Esophagus mucosa (tissue), 1 donor: ENCODE measurements around the gene PALLD. TPM values are rescaled to one million over a fixed set of nuclear protein-coding genes. Genes with fewer than 3 reads are reported as not detected.
"Not testable (repeated sequence)": the region's sequence is repeated elsewhere in the genome, so short reads cannot be mapped to it uniquely, and the experiment has no call there.

Source experiments
- ATAC-seq: fragments of 200-7000 bp; cut with Tn5 transposase; one replicate; pipeline ENCODE4 v1.9.1; 2020
- total RNA-seq: library from RNA; stranded (reverse); gene quantifications from one replicate; pipeline ENCODE4 v1.2.4, GENCODE V29; 2023
- donor health status: DM: yes; HTN: yes; CAD: no.

PALLD gene
- total RNA-seq, 1 donor from 2014 or later = 70.1 TPM

GRCh38 chr4:168498251-168498650 is 1.4 kb downstream of the PALLD start:
- ATAC-seq = no peak

- no peak for ATAC-seq
These were observed 2.4 kb downstream of the PALLD start for GRCh38 chr4:168499241-168499640.

- peak; percentile 82 for ATAC-seq
These were observed 4.6 kb downstream of the PALLD start for GRCh38 chr4:168501407-168501806.

GRCh38 chr4:168502861-168503260 is 6.0 kb downstream of the PALLD start:
- ATAC-seq = no peak

GRCh38 chr4:168503652-168504362 is 7.0 kb downstream of the PALLD start:
- peak; percentile 88 for ATAC-seq

- no peak for ATAC-seq
These were observed 7.7 kb downstream of the PALLD start for GRCh38 chr4:168504526-168504925.

GRCh38 chr4:168506014-168506413 is 9.2 kb downstream of the PALLD start:
- ATAC-seq = no peak

- ATAC-seq = no peak
These were observed 10.4 kb downstream of the PALLD start for GRCh38 chr4:168507178-168507815.

- ATAC-seq = no peak
These were observed 11.8 kb downstream of the PALLD start for GRCh38 chr4:168508683-168509082.

- no peak for ATAC-seq
These were observed 12.9 kb downstream of the PALLD start for GRCh38 chr4:168509786-168510185.

- ATAC-seq = no peak
These were observed 15.1 kb downstream of the PALLD start for GRCh38 chr4:168511780-168512489.

- not testable (repeated sequence) for ATAC-seq
These were observed 17.0 kb downstream of the PALLD start for GRCh38 chr4:168513826-168514225.

- ATAC-seq = no peak
These were observed 17.5 kb downstream of the PALLD start for GRCh38 chr4:168514249-168514852.

- ATAC-seq = peak; percentile 50
These were observed 18.6 kb downstream of the PALLD start for GRCh38 chr4:168515222-168516011.

- ATAC-seq = no peak
These were observed 20.0 kb downstream of the PALLD start for GRCh38 chr4:168516841-168517240.

- no peak for ATAC-seq
These were observed 22.7 kb downstream of the PALLD start for GRCh38 chr4:168519576-168519975.

- no peak for ATAC-seq
These were observed 24.9 kb downstream of the PALLD start for GRCh38 chr4:168521721-168522120.

GRCh38 chr4:168522356-168522755 is 25.5 kb downstream of the PALLD start:
- ATAC-seq = no peak

GRCh38 chr4:168522829-168523489 is 26.1 kb downstream of the PALLD start:
- no peak for ATAC-seq

- ATAC-seq = no peak
These were observed 27.2 kb downstream of the PALLD start for GRCh38 chr4:168524006-168524405.

GRCh38 chr4:168524897-168525296 is 28.0 kb downstream of the PALLD start:
- no peak for ATAC-seq

GRCh38 chr4:168527560-168527959 is 30.7 kb downstream of the PALLD start:
- no peak for ATAC-seq
